K562 (cell line): ENCODE measurements around the gene SRCAP. TPM values are rescaled to one million over a fixed set of nuclear protein-coding genes. Genes with fewer than 3 reads are reported as not detected.
A peak's percentile ranks its signal among the peaks of the same experiment; 100 is the strongest.

Source experiments
- ARID2 ChIP-seq: fragments of 450-650 bp; IDR thresholded peaks from 2 replicates; pipeline ENCODE4 v1.6.1; 2017; ENCODE audit warnings: antibody characterized with exemption, mild to moderate bottlenecking
- ARNT ChIP-seq, 2 experiments: fragments of 450-650 bp; IDR thresholded peaks; 2 replicates each; pipeline ENCODE4 v1.6.1; 2016; ENCODE audit warnings: mild to moderate bottlenecking in 1 of 2
- CREB5 ChIP-seq: fragments of 250-450 bp; sonication (Bioruptor Pico); IDR thresholded peaks from 2 replicates; pipeline ENCODE4 v1.5.0; 2020; ENCODE audit warnings: mild to moderate bottlenecking
- GATA2 ChIP-seq: sonication (generic); formaldehyde crosslinking; IDR thresholded peaks from 2 replicates; pipeline ENCODE4 v1.4.0; 2020; ENCODE audit warnings: mild to moderate bottlenecking, missing genetic modification reagents
- NR2C2 ChIP-seq, 2 experiments: fragments of 200-800 bp in 1 of 2; sonication (Bioruptor generic) in 1 of 2; sonication (generic) in 1 of 2; formaldehyde crosslinking in 1 of 2; IDR thresholded peaks; 2 replicates each; pipeline versions ENCODE4 v1.6.1 to v1.8.0; 2016 to 2022; ENCODE audit warnings: mild to moderate bottlenecking in 1 of 2, missing compliant biosample characterization in 1 of 2, missing genetic modification characterization in 1 of 2, missing genetic modification reagents in 1 of 2
- TRIM24 ChIP-seq, 2 experiments: fragments of 450-650 bp; IDR thresholded peaks; 2 replicates each; pipeline ENCODE4 v1.6.1; 2016
- ZNF239 ChIP-seq: fragments of 250-450 bp; sonication (Bioruptor Pico); IDR thresholded peaks from 2 replicates; pipeline ENCODE4 v1.4.0; 2020; ENCODE audit warnings: mild to moderate bottlenecking
- polyA plus RNA-seq, 8 experiments: library from polyadenylated mRNA; depleted of rRNA in 4 of 8; stranded (reverse) in 5 of 8; unstranded in 3 of 8; fragments of >200 nt; fragmentation: Nextera tagmentation in 2 of 8; fragmentation: Illumina TruSeq in 1 of 8; extraction: Ambion mirVana in 2 of 8; extraction: Trizol in 1 of 8; gene quantifications; 2 replicates each; pipeline versions ENCODE4 v1.2.1 to v1.2.3, GENCODE V29; 2011 to 2014; ENCODE audit warnings: inconsistent platforms in 1 of 8, missing spikeins in 1 of 8
- total RNA-seq, 7 experiments: library from RNA; depleted of rRNA in 6 of 7; stranded (reverse); fragments of >200 nt in 6 of 7; fragmentation: Illumina TruSeq in 2 of 7; extraction: Trizol in 2 of 7; gene quantifications; 2 replicates each; pipeline versions ENCODE4 v1.2.1 to v1.2.3, GENCODE V29; 2011 to 2021; ENCODE audit warnings: low replicate concordance in 1 of 7
- TF ChIP-seq, protein P1 (sequence below): sonication (generic); formaldehyde crosslinking; IDR thresholded peaks from 2 replicates; pipeline ENCODE4 v1.8.0; 2023; ENCODE audit warnings: mild to moderate bottlenecking, missing genetic modification reagents
- TF ChIP-seq, protein P2 (sequence below): fragments of 450-650 bp; IDR thresholded peaks from 2 replicates; pipeline ENCODE4 v1.6.1; 2016; ENCODE audit warnings: low read depth, mild to moderate bottlenecking, moderate library complexity
- TF ChIP-seq, protein P3 (sequence below), 2 experiments: fragments of 450-650 bp in 1 of 2; sonication (generic) in 1 of 2; formaldehyde crosslinking in 1 of 2; IDR thresholded peaks; 2 replicates each; pipeline versions ENCODE4 v1.7.1 to v1.9.0; 2016 to 2022; ENCODE audit warnings: inconsistent platforms in 1 of 2, mild to moderate bottlenecking in 1 of 2, missing genetic modification reagents in 1 of 2

The SRCAP gene
- total and polyA plus RNA-seq, 9 of the 15 experiments (the other 6 are each of a cell fraction or from before 2014, with no cell fraction given) = 0.21 to 62.6 (median 5.8) TPM

- TF ChIP-seq NR2C2 (CRISPR knock-in tag; IDR thresholded peaks at IDR 0.05) (no peak), NR2C2 (tag; IDR thresholded peaks at IDR 0.05) (peak; percentile 69; the same call in 1 of the 2 replicates), TRIM24 (IDR thresholded peaks at IDR 0.05) (peak in 1 of 2 experiments; percentile 53; a peak in 2 of 4 replicates), CREB5 (CRISPR knock-in tag) (no peak), ARNT (IDR thresholded peaks at IDR 0.05) (no peak; a peak in 2 of 4 replicates), ZNF239 (CRISPR knock-in tag) (no peak), ARID2 (no peak), GATA2 (CRISPR knock-in tag) (no peak)
- TF ChIP-seq, protein P1, sequence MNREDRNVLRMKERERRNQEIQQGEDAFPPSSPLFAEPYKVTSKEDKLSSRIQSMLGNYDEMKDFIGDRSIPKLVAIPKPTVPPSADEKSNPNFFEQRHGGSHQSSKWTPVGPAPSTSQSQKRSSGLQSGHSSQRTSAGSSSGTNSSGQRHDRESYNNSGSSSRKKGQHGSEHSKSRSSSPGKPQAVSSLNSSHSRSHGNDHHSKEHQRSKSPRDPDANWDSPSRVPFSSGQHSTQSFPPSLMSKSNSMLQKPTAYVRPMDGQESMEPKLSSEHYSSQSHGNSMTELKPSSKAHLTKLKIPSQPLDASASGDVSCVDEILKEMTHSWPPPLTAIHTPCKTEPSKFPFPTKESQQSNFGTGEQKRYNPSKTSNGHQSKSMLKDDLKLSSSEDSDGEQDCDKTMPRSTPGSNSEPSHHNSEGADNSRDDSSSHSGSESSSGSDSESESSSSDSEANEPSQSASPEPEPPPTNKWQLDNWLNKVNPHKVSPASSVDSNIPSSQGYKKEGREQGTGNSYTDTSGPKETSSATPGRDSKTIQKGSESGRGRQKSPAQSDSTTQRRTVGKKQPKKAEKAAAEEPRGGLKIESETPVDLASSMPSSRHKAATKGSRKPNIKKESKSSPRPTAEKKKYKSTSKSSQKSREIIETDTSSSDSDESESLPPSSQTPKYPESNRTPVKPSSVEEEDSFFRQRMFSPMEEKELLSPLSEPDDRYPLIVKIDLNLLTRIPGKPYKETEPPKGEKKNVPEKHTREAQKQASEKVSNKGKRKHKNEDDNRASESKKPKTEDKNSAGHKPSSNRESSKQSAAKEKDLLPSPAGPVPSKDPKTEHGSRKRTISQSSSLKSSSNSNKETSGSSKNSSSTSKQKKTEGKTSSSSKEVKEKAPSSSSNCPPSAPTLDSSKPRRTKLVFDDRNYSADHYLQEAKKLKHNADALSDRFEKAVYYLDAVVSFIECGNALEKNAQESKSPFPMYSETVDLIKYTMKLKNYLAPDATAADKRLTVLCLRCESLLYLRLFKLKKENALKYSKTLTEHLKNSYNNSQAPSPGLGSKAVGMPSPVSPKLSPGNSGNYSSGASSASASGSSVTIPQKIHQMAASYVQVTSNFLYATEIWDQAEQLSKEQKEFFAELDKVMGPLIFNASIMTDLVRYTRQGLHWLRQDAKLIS (CRISPR knock-in tag) = peak; percentile 78; the same call in 1 of the 2 replicates
- TF ChIP-seq, protein P2, sequence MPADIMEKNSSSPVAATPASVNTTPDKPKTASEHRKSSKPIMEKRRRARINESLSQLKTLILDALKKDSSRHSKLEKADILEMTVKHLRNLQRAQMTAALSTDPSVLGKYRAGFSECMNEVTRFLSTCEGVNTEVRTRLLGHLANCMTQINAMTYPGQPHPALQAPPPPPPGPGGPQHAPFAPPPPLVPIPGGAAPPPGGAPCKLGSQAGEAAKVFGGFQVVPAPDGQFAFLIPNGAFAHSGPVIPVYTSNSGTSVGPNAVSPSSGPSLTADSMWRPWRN = no peak
- TF ChIP-seq, protein P3, sequence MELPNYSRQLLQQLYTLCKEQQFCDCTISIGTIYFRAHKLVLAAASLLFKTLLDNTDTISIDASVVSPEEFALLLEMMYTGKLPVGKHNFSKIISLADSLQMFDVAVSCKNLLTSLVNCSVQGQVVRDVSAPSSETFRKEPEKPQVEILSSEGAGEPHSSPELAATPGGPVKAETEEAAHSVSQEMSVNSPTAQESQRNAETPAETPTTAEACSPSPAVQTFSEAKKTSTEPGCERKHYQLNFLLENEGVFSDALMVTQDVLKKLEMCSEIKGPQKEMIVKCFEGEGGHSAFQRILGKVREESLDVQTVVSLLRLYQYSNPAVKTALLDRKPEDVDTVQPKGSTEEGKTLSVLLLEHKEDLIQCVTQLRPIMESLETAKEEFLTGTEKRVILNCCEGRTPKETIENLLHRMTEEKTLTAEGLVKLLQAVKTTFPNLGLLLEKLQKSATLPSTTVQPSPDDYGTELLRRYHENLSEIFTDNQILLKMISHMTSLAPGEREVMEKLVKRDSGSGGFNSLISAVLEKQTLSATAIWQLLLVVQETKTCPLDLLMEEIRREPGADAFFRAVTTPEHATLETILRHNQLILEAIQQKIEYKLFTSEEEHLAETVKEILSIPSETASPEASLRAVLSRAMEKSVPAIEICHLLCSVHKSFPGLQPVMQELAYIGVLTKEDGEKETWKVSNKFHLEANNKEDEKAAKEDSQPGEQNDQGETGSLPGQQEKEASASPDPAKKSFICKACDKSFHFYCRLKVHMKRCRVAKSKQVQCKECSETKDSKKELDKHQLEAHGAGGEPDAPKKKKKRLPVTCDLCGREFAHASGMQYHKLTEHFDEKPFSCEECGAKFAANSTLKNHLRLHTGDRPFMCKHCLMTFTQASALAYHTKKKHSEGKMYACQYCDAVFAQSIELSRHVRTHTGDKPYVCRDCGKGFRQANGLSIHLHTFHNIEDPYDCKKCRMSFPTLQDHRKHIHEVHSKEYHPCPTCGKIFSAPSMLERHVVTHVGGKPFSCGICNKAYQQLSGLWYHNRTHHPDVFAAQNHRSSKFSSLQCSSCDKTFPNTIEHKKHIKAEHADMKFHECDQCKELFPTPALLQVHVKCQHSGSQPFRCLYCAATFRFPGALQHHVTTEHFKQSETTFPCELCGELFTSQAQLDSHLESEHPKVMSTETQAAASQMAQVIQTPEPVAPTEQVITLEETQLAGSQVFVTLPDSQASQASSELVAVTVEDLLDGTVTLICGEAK (IDR thresholded peaks at IDR 0.05) = peak; percentile 73
- TF ChIP-seq, protein P3 (CRISPR knock-in tag; IDR thresholded peaks at IDR 0.05) = no peak
These were observed 40.9 kb upstream of the SRCAP start, which contains the start of gene FBRS (continued) for GRCh38 chr16:30657866-30658730.
